H9 (cell line): Measurements from ENCODE around the gene TRMT6. TPM values are rescaled to one million over a fixed set of nuclear protein-coding genes. Genes with fewer than 3 reads are reported as not detected.

Source experiments
- DNase-seq: peaks from one replicate; pipeline ENCODE4 v3.0.0-alpha.2; 2017
- H2AFZ ChIP-seq: one replicate; pipeline ENCODE4 v1.6.1; 2013; ENCODE audit warnings: mild to moderate bottlenecking, low read length, control low read depth, moderate library complexity
- H2AK5ac ChIP-seq: 2 replicates; pipeline ENCODE4 v1.6.1; 2013; ENCODE audit warnings: low read length, control low read depth, mixed read lengths; ENCODE audit not compliant: insufficient read length
- H2BK120ac ChIP-seq: one replicate; pipeline ENCODE4 v1.6.1; 2013; ENCODE audit warnings: low read depth, mild to moderate bottlenecking, low read length, control low read depth, inconsistent platforms; ENCODE audit not compliant: poor library complexity, severe bottlenecking
- H2BK12ac ChIP-seq: 2 replicates; pipeline ENCODE4 v1.6.1; 2013; ENCODE audit warnings: low read length, control low read depth, mixed read lengths, low read depth; ENCODE audit not compliant: insufficient read length
- H2BK15ac ChIP-seq: 2 replicates; pipeline ENCODE4 v1.6.1; 2013; ENCODE audit warnings: low read depth, low read length, control low read depth
- H2BK20ac ChIP-seq: one replicate; pipeline ENCODE4 v1.6.1; 2013; ENCODE audit warnings: low read depth, mild to moderate bottlenecking, low read length, control low read depth, inconsistent platforms; ENCODE audit not compliant: poor library complexity, severe bottlenecking
- H2BK5ac ChIP-seq: 2 replicates; pipeline ENCODE4 v1.6.1; 2013; ENCODE audit warnings: low read length, control low read depth, mixed read lengths; ENCODE audit not compliant: insufficient read length
- H3K14ac ChIP-seq: 2 replicates; pipeline ENCODE4 v1.6.1; 2013; ENCODE audit warnings: low read length, control low read depth; ENCODE audit not compliant: insufficient read depth
- H3K18ac ChIP-seq: 2 replicates; pipeline ENCODE4 v1.6.1; 2013; ENCODE audit warnings: low read depth, mild to moderate bottlenecking, mixed read lengths, low read length, control low read depth; ENCODE audit not compliant: insufficient read length
- H3K23ac ChIP-seq: 2 replicates; pipeline ENCODE4 v1.6.1; 2013; ENCODE audit warnings: low read length, control low read depth, mixed read lengths, low read depth; ENCODE audit not compliant: insufficient read length
- H3K23me2 ChIP-seq: 2 replicates; pipeline ENCODE4 v1.6.1; 2013; ENCODE audit warnings: low read depth, mild to moderate bottlenecking, mixed read lengths, low read length, control low read depth; ENCODE audit not compliant: insufficient read length, poor library complexity, severe bottlenecking
- H3K27ac ChIP-seq: 2 replicates; pipeline ENCODE4 v1.5.1; 2013; ENCODE audit warnings: low read length, control low read depth, mixed read lengths, low read depth; ENCODE audit not compliant: insufficient read length
- H3K27me3 ChIP-seq: 2 replicates; pipeline ENCODE4 v1.6.1; 2013; ENCODE audit warnings: low read length, control low read depth, inconsistent platforms; ENCODE audit not compliant: insufficient read depth
- H3K4ac ChIP-seq: 2 replicates; pipeline ENCODE4 v1.6.1; 2013; ENCODE audit warnings: low read depth, mild to moderate bottlenecking, control low read depth, inconsistent platforms, low read length, moderate library complexity
- H3K4me1 ChIP-seq: 2 replicates; pipeline ENCODE4 v1.6.1; 2013; ENCODE audit warnings: low read length, control low read depth, inconsistent platforms; ENCODE audit not compliant: insufficient read depth
- H3K4me2 ChIP-seq: 2 replicates; pipeline ENCODE4 v1.6.1; 2013; ENCODE audit warnings: low read length, control low read depth, mixed read lengths; ENCODE audit not compliant: insufficient read length, insufficient read depth
- H3K56ac ChIP-seq: 2 replicates; pipeline ENCODE4 v1.6.1; 2013; ENCODE audit warnings: low read depth, mild to moderate bottlenecking, mixed read lengths, low read length, control low read depth; ENCODE audit not compliant: insufficient read length
- H3K79me1 ChIP-seq: 2 replicates; pipeline ENCODE4 v1.6.1; 2013; ENCODE audit warnings: low read depth, mild to moderate bottlenecking, moderate library complexity, low read length, control low read depth, inconsistent platforms; ENCODE audit not compliant: insufficient read depth, poor library complexity, severe bottlenecking
- H3K79me2 ChIP-seq: 2 replicates; pipeline ENCODE4 v1.6.1; 2013; ENCODE audit warnings: low read length, control low read depth, inconsistent platforms; ENCODE audit not compliant: insufficient read depth
- H3K9ac ChIP-seq: 2 replicates; pipeline ENCODE4 v1.6.1; 2013; ENCODE audit warnings: low read length, control low read depth, mixed read lengths; ENCODE audit not compliant: insufficient read length; ENCODE audit errors: extremely low read depth
- H3K9me3 ChIP-seq: one replicate; pipeline ENCODE4 v1.6.1; 2013; ENCODE audit warnings: low read depth, low read length, inconsistent platforms; ENCODE audit not compliant: control insufficient read depth
- H3T11ph ChIP-seq: one replicate; pipeline ENCODE4 v1.6.1; 2013; ENCODE audit warnings: mild to moderate bottlenecking, low read length, control low read depth, inconsistent platforms
- H4K20me1 ChIP-seq: one replicate; pipeline ENCODE4 v1.6.1; 2013; ENCODE audit not compliant: control insufficient read depth, insufficient read length, insufficient read depth
- H4K5ac ChIP-seq: 2 replicates; pipeline ENCODE4 v1.6.1; 2013; ENCODE audit warnings: low read depth, mild to moderate bottlenecking, mixed read lengths, low read length, control low read depth; ENCODE audit not compliant: insufficient read length
- H4K8ac ChIP-seq: replicated peaks from 2 replicates; pipeline ENCODE4 v1.6.1; 2013; ENCODE audit warnings: low read length, control low read depth, mixed read lengths, low read depth; ENCODE audit not compliant: insufficient read length
- H4K91ac ChIP-seq: 2 replicates; pipeline ENCODE4 v1.6.1; 2013; ENCODE audit warnings: low read depth, mild to moderate bottlenecking, moderate library complexity, mixed read lengths, low read length, control low read depth; ENCODE audit not compliant: insufficient read length
- H3K27ac Mint-ChIP-seq, 3 experiments: 2 replicates in 2 of 3; 3 replicates in 1 of 3; pipeline ENCODE4 v1.8.0; 2020 to 2021; ENCODE audit warnings: mixed read lengths in 3 of 3, mild to moderate bottlenecking in 1 of 3, moderate library complexity in 1 of 3
- H3K27me3 Mint-ChIP-seq: 2 replicates; pipeline ENCODE4 v1.8.0; 2021; ENCODE audit warnings: low read depth, mild to moderate bottlenecking, moderate library complexity, mixed read lengths
- H3K36me3 Mint-ChIP-seq, 3 experiments: 2 replicates in 2 of 3; 3 replicates in 1 of 3; pipeline ENCODE4 v1.8.0; 2020 to 2021; ENCODE audit warnings: low read depth in 3 of 3, mixed read lengths in 3 of 3; ENCODE audit not compliant: insufficient read depth in 1 of 3
- H3K4me1 Mint-ChIP-seq, 2 experiments: 2 replicates each; pipeline ENCODE4 v1.8.0; 2020; ENCODE audit warnings: mixed read lengths in 2 of 2
- H3K4me3 Mint-ChIP-seq, 2 experiments: 2 replicates in 1 of 2; 3 replicates in 1 of 2; pipeline ENCODE4 v1.8.0; 2020 to 2021; ENCODE audit warnings: mild to moderate bottlenecking in 2 of 2, mixed read lengths in 2 of 2, moderate library complexity in 1 of 2
- H3K9me3 Mint-ChIP-seq, 2 experiments: 2 replicates in 1 of 2; 3 replicates in 1 of 2; pipeline ENCODE4 v1.8.0; 2020; ENCODE audit warnings: mild to moderate bottlenecking in 2 of 2, mixed read lengths in 2 of 2, moderate library complexity in 1 of 2
- WGBS: extraction: QIAGEN DNeasy Blood & Tissue Kit; methylation state at CpG from one replicate; pipeline ENCODE4 v1.1.7; 2013; ENCODE audit warnings: missing lambda C conversion rate, low lambda C conversion rate, mixed read lengths; ENCODE audit not compliant: insufficient read length; ENCODE audit errors: extremely low coverage; 5-methylcytosine and 5-hydroxymethylcytosine counted together
- total RNA-seq: library from RNA; stranded (reverse); gene quantifications from 2 replicates; pipeline ENCODE4 v1.2.1, GENCODE V29; 2021
- TF ChIP-seq, protein P1 (sequence below): fragments of 200-600 bp; sonication (generic); conservative IDR thresholded peaks from 3 replicates; pipeline ENCODE4 v1.8.0; 2021; ENCODE audit warnings: antibody characterized with exemption, mild to moderate bottlenecking

TRMT6 gene
- total RNA-seq, 1 experiment from 2014 or later = 34.4 TPM

DNA sequence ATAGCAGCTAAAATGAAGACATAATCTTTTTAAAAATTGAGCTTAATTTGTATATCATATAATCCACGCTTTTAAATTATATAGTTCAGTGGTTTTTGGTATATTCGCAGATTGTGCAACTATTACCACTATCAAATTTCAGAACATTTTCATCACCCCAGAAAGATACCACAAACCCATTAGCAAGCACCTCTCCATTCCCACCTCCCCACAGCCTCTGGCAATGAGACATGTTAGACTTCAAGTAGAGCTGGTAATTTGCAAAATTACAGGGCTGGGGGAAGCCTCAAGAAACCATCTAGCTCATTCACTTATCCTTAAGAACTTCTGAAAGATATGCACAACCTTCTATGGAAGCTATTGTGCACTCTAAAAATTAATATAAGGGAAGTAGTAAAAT lies 37.2 kb downstream of the TRMT6 start:
- Histone ChIP-seq H2BK20ac (no peak overlapping the region), H3K9ac (no peak overlapping the region), H3K14ac (no peak overlapping the region), H3K4me1 (peaks cover 2% of the 10 kb centered on the region), H2AK5ac (no peak overlapping the region), H3K23ac (no peak overlapping the region), H4K20me1 (no peaks in the 10 kb centered on the region), H3K79me1 (no peaks in the 10 kb centered on the region), H2AFZ (no peak overlapping the region), H3K27ac (no peak overlapping the region), H2BK120ac (no peak overlapping the region), H3K56ac (no peak overlapping the region), H3T11ph (no peak overlapping the region), H3K9me3 (no peaks in the 10 kb centered on the region), H2BK5ac (no peak overlapping the region), H4K5ac (no peak overlapping the region), H3K18ac (no peak overlapping the region), H3K4me2 (no peak overlapping the region), H4K8ac (no peak overlapping the region), H3K27me3 (no peaks in the 10 kb centered on the region), H3K4ac (no peak overlapping the region), H4K91ac (no peak overlapping the region), H3K79me2 (no peaks in the 10 kb centered on the region), H3K23me2 (no peaks in the 10 kb centered on the region), H2BK12ac (no peak overlapping the region), H2BK15ac (no peak overlapping the region)
- WGBS = no CpG with 5 or more reads among the region's 2 CpGs
- Mint-ChIP-seq H3K36me3 (no peaks in the 10 kb centered on the region), H3K4me1 (peaks cover 28 to 31% of the 10 kb centered on the region in 2 experiments), H3K27ac (no peak overlapping the region), H3K4me3 (no peak overlapping the region), H3K27me3 (peaks cover 26% of the 10 kb centered on the region), H3K9me3 (no peaks in the 10 kb centered on the region)
- DNase-seq = no peak
- TF ChIP-seq, protein P1, sequence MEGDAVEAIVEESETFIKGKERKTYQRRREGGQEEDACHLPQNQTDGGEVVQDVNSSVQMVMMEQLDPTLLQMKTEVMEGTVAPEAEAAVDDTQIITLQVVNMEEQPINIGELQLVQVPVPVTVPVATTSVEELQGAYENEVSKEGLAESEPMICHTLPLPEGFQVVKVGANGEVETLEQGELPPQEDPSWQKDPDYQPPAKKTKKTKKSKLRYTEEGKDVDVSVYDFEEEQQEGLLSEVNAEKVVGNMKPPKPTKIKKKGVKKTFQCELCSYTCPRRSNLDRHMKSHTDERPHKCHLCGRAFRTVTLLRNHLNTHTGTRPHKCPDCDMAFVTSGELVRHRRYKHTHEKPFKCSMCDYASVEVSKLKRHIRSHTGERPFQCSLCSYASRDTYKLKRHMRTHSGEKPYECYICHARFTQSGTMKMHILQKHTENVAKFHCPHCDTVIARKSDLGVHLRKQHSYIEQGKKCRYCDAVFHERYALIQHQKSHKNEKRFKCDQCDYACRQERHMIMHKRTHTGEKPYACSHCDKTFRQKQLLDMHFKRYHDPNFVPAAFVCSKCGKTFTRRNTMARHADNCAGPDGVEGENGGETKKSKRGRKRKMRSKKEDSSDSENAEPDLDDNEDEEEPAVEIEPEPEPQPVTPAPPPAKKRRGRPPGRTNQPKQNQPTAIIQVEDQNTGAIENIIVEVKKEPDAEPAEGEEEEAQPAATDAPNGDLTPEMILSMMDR = no peak
